SHP77 treated with DMSO at 0.1 percent for 48 hours (cell line): ENCODE data around the gene SNRNP40.
A peak's percentile ranks its signal among the peaks of the same experiment; 100 is the strongest.

Source experiments
- DNase-seq: peaks from one replicate; lab custom pipeline; 2025; lab: John Stamatoyannopoulos, UW

The SNRNP40 gene

DNA sequence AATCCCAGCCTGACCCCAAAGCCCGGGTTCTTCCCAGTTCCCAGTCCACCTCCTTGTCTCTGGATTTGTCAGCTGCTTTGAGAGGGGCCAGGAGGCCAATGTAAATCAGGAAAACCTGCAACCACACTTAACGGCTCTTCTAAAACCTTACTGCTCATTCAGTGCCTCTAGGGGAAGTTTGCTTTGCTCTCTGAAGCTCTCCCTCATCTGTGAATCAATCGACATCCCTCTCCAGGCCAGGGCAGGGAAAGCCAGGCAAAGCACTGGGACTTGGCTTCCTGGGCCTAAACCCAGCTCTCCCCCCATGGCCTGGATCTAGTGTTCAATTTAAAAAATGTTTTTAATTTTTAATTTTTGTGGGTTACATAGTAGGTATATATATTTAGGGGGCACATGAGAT, 66.2 kb downstream of the SNRNP40 start:
- DNase-seq: no peak

DNA sequence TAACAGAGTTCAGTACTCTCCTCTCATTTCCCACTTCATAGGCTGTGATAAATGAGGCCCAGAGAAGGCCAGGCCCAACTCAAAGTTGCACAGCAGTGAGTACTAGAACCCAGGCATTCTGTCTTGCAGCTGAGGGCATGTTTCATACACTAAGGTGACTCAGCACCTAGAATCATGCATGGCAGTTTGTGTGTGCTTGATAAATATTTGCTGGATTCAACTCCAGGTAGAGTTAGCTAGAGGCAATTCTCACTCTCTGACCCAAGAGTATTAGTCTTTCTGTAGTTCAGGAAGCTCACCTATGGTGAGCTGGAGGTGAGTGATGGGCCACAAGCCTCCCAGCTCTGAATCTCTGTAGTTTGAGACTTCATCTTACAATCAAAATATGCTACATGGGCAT, 67.6 kb downstream of the SNRNP40 start:
- no peak for DNase-seq

DNA sequence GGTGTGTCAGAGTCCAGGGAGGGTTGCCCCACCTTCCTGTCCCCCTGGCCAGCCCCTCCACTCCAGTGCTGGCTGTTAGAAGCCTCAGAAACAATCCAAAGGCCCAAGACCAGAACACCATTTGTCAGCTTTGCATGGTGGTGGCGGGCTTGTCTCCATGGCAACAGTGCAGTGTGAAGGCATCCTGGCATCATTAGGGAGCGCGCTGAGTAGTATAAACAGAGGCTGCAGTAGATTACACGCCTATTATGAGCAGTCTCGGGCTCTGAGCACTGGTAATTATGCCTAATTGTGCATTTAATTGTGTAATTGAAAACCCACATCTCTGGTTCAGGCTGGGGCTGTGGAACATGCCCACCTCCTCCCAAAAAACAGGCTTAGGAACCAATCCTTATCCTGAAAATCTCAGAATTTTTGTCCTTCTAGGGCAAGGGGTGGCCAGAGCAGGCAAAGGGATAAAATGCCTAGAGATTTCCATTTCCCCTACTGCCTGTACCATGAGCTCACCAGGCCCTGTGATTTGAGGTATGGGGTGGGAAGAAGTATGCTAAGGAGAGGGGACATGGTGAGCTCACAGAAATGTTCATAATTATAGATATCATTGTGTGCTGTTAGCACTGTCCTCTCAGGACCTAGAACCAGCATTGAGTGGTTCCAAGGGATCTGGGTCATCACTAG, 68.6 kb downstream of the SNRNP40 start:
- DNase-seq: no peak

DNA sequence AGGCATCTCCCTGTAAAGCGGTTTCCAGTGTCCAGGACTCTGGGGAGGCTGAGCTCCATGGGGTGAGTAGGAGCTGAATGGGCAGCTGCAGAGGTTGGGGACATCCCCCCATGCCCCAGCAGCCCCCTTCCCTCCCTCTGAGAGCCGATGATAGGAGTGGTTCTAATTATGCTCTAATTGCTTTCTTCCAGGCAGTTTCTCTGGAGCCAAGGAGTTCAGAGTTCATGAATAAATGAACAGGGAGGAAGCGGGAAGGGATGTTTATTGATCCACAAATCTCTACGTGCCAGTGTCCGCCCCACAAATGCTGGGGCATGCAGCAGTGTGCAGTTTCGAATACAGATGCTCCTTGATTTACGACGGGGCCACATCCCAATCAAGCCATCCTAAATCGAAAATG, 72.5 kb downstream of the SNRNP40 start:
- DNase-seq: no peak

DNA sequence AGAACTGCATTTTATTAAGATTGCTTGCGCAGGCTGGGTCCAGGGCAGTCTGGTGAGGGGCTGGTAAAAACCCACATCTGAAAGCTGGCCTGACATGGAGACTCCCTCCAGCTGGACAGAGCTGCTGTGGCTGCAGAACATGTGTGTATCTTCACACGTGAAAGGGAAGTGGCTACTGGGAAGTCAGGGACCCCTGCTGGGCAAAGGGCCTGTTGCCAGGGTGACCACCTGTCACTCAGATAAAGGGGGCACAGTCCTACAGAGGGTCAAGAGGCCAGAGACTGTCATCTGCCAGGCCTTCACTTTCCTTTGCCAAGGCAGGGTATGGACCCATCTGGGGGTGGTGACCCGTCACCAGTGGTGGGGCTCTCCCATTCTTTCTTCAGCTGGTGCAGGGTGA, 74.4 kb downstream of the SNRNP40 start:
- DNase-seq: no peak

DNA sequence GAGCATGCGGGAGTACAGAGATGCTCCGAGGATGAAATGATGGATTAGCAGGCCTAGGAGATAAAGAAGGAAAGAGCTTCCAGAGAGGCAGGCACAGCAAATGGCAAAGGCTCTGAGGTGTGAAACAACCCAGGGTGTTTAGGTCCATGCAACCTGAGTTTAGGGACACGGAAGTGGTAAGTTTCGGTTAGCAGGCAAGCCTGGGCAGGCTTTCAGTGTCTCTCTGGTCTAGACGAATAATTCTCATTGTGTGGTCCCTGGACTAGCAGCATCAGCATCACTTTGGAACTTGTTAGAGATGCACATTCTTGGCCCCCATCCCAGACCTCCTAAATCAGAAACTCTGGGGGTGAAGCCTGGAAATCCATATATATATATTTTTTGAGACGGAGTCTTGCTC, 75.5 kb downstream of the SNRNP40 start:
- no peak for DNase-seq

DNA sequence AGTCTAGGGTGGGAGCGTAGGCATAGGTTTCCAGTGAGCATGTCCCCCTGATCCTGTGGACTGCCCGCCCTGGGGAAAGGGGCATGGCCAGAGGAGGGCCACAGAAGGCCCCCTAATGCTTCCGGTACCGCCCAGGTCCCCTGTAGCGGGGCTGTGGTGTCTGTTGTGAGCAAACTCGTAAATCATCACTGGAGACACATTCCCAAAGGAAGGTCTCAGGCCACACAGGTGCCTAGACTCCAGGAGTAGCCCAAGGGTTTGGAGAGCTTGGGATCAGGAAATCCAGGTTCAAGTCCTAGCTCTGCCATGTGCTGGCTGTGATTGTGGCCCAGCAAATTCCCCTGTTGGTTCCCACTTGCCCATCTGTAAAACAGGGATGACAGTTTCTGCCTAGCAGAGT, 77.1 kb downstream of the SNRNP40 start:
- no peak for DNase-seq

DNA sequence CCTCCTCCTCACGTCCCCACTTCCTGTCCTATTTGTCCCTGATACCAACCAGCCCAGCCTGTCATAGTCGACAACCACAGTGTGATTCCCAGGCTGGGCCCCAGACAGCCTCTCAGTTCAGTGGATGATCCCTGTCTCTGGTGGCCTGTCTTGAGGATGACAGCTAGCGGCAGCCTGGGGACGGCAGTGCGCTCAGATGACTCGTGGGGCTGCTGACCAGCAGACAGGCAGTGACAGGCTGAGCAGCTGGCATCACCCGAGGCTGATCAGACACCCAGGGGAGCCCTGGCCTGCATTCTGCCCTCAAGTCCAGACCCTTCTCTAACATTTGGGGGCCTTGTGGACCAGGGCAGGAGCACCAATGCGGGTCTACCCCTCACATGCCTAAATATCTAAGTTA, 77.9 kb downstream of the SNRNP40 start:
- DNase-seq: no peak

DNA sequence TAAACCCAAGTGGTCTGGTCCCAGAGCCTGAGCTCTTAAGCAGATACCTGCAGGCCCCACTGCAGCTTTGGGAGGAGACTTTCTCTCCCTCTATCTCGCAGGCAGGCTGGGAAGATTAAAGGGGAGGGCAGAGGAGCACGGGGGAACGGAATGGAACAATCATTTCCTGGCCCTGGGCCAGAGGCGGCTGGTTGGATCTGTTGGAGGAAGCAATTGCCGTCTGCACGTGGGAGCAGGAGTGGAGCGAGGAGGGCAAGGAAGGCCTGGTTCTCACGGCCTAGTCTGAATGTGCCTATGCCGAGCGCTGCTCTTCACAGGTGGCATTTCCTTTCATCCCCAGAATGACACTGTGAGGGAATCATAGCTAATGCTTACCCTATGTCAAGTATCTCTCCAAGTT, 80.6 kb downstream of the SNRNP40 start:
- DNase-seq: peak; percentile 44

DNA sequence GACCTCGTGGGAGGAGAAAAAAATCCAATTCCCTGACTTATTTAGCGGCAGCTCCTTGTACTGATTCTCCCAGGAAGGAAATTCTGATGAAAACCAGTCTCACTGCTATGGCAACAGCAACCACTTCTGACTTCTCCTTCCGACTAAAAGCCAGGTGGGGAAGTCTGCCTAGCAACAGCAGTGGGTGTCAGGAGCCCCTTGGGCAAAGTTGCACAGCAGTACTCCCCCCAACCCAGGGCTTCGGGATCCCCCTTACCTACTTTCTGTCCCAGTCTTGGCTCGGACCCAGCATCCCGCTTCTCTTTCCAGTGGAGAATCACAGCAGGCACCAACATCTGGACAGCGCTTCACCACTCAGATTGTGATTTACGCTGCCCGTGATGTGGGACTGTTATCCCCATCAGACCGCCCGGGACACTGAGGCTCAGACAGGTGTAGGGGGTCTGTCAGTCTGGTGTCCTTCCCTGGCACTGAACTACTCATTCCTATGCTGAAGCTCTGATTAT, 81.5 kb downstream of the SNRNP40 start:
- no peak for DNase-seq

DNA sequence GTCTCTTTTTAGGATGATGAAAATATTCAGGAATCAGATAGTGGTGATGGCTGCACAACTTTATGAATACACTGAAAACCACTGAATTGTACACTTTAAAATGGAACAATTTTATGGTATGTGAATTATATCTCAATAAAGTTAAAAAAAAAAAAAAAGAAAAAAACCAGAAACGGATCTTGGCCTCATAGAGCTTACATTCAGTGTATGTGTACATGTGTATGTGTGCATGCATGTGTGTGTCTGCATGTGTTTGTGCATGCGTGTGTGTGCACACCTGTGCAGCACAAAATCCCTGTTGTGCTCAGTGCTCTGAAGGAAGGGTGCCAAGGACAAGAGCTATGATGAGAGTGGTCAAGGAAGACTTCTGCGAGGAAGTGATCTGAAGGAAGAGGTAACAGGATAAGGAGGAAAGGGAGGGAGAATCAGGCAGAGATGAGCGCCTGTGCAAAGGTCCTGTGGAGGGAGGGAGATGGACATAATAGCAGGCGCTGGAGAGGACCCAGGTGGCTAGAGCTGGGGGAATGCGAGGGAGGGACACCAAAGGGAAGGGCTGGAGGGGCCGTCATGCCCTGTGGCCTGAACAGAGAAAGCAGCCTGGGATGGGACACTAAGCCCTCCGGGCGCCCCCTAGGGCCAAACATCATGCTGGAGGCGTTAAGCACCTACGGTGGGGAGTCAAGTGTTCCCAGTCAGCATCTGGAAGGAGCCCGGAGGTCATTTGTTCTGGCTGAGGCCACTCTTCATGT, 82.1 kb downstream of the SNRNP40 start:
- DNase-seq: no peak
